Uterus (tissue), 2 donors: ENCODE data around the gene CTSD.

Experiments used
- POLR2A ChIP-seq, 2 donors: fragments of 450-650 bp; IDR thresholded peaks; one replicate each; pipeline ENCODE4 v1.6.1; 2016; ENCODE audit warnings: antibody characterized with exemption in 2 of 2, mild to moderate bottlenecking in 1 of 2, moderate library complexity in 1 of 2
- TF ChIP-seq, protein P1 (sequence below), 4 experiments: fragments of 200-600 bp in 2 of 4; fragments of 450-650 bp in 2 of 4; sonication (generic) in 2 of 4; IDR thresholded peaks; one replicate each; pipeline ENCODE4 v1.5.1; 2016 to 2019; ENCODE audit warnings: antibody characterized with exemption in 4 of 4, mild to moderate bottlenecking in 2 of 4, moderate library complexity in 1 of 4

DNA sequence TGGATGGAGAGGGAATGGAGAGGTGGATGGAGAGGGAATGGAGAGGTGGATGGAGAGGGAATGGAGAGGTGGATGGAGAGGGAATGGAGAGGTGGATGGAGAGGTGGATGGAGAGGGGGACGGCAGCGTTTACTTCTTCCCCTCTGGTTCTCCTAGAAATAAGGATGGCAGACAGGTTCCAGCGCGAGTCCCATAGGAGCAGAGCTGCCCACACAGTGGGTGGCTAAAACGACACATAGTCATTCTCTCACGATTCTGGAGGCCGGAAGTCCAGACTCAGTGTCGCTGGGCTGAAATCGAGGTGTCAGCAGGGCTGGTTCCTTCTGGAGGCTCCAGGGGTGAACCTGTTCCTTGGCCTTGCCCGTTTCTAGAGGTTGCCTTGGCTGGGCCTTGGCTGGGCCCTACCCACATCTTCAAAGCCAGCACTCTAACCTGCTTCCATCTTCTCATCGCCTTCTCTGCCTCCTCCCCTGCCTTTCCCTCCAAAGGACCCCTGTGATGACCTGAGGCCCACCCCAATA lies 12.7 kb upstream of the CTSD start:
- TF ChIP-seq, protein P1, sequence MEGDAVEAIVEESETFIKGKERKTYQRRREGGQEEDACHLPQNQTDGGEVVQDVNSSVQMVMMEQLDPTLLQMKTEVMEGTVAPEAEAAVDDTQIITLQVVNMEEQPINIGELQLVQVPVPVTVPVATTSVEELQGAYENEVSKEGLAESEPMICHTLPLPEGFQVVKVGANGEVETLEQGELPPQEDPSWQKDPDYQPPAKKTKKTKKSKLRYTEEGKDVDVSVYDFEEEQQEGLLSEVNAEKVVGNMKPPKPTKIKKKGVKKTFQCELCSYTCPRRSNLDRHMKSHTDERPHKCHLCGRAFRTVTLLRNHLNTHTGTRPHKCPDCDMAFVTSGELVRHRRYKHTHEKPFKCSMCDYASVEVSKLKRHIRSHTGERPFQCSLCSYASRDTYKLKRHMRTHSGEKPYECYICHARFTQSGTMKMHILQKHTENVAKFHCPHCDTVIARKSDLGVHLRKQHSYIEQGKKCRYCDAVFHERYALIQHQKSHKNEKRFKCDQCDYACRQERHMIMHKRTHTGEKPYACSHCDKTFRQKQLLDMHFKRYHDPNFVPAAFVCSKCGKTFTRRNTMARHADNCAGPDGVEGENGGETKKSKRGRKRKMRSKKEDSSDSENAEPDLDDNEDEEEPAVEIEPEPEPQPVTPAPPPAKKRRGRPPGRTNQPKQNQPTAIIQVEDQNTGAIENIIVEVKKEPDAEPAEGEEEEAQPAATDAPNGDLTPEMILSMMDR (IDR thresholded peaks at IDR 0.05), result no peak
- TF ChIP-seq POLR2A (IDR thresholded peaks at IDR 0.05), result no peak
